Panc1 (cell line): Measurements from ENCODE around the gene SLC25A39.

Experiments used
- CTCF ChIP-seq: fragments of 450-650 bp; IDR thresholded peaks from 2 replicates; pipeline ENCODE4 v1.5.1; 2017; ENCODE audit warnings: mild to moderate bottlenecking
- POLR2AphosphoS5 ChIP-seq: IDR thresholded peaks from 2 replicates; pipeline ENCODE4 v1.6.1; 2012; ENCODE audit warnings: mild to moderate bottlenecking, low read depth, low read length, moderate library complexity
- SIN3A ChIP-seq: IDR thresholded peaks from 2 replicates; pipeline ENCODE4 v1.6.1; 2012; ENCODE audit warnings: low read depth, mild to moderate bottlenecking, low read length, moderate library complexity, borderline replicate concordance; ENCODE audit not compliant: insufficient read depth
- TF ChIP-seq, protein P1 (sequence below), 2 experiments: IDR thresholded peaks; 2 replicates each; pipeline ENCODE4 v1.6.1; 2011 to 2012; ENCODE audit warnings: low read depth in 2 of 2, control low read depth in 1 of 2, low read length in 1 of 2, mild to moderate bottlenecking in 1 of 2, moderate library complexity in 1 of 2; ENCODE audit not compliant: insufficient read depth in 1 of 2

- TF ChIP-seq CTCF (no peak), POLR2AphosphoS5 (no peak), SIN3A (no peak)
- TF ChIP-seq, protein P1, sequence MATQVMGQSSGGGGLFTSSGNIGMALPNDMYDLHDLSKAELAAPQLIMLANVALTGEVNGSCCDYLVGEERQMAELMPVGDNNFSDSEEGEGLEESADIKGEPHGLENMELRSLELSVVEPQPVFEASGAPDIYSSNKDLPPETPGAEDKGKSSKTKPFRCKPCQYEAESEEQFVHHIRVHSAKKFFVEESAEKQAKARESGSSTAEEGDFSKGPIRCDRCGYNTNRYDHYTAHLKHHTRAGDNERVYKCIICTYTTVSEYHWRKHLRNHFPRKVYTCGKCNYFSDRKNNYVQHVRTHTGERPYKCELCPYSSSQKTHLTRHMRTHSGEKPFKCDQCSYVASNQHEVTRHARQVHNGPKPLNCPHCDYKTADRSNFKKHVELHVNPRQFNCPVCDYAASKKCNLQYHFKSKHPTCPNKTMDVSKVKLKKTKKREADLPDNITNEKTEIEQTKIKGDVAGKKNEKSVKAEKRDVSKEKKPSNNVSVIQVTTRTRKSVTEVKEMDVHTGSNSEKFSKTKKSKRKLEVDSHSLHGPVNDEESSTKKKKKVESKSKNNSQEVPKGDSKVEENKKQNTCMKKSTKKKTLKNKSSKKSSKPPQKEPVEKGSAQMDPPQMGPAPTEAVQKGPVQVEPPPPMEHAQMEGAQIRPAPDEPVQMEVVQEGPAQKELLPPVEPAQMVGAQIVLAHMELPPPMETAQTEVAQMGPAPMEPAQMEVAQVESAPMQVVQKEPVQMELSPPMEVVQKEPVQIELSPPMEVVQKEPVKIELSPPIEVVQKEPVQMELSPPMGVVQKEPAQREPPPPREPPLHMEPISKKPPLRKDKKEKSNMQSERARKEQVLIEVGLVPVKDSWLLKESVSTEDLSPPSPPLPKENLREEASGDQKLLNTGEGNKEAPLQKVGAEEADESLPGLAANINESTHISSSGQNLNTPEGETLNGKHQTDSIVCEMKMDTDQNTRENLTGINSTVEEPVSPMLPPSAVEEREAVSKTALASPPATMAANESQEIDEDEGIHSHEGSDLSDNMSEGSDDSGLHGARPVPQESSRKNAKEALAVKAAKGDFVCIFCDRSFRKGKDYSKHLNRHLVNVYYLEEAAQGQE (IDR thresholded peaks at IDR 0.05; ENCODE audit: insufficient read depth in 1 of 2, low read depth in 2 of 2, low read length in 1 of 2) = no peak
Observed at GRCh38 chr17:44310188-44310587, 14.4 kb downstream of the SLC25A39 start.
